Endometrium (tissue), 2 donors: ENCODE data around the gene DIP2C.
"Not testable (repeated sequence)": the region's sequence is repeated elsewhere in the genome, so short reads cannot be mapped to it uniquely, and the experiment has no call there.

Experiments
- FAIRE-seq: peaks from 2 replicates; lab custom pipeline; 2012; peaks lifted over from hg19 to GRCh38; lab: Jason Lieb, UNC
- donor health status: control.
- donor health status: control.

The DIP2C gene

GRCh38 chr10:689452-690371 is at the start of gene DIP2C:
DIP2C (minus strand) TSS chr10:689668; CDS start chr10:689578, 90 bp downstream.
- FAIRE-seq, result no peak

- no peak for FAIRE-seq
Measured at GRCh38 chr10:734481-734880, 45.0 kb upstream of the DIP2C start.

- no peak for FAIRE-seq
Measured at GRCh38 chr10:733086-733485, 43.6 kb upstream of the DIP2C start.

GRCh38 chr10:729213-729612 is 39.7 kb upstream of the DIP2C start:
- FAIRE-seq, result no peak

GRCh38 chr10:728603-729002 is 39.1 kb upstream of the DIP2C start:
- FAIRE-seq, result no peak

- FAIRE-seq, result no peak
Measured at GRCh38 chr10:727162-727790, 37.8 kb upstream of the DIP2C start.

- FAIRE-seq, result no peak
Measured at GRCh38 chr10:725786-726185, 36.3 kb upstream of the DIP2C start.

- no peak for FAIRE-seq
Measured at GRCh38 chr10:725302-725701, 35.8 kb upstream of the DIP2C start.

GRCh38 chr10:723973-724372 is 34.5 kb upstream of the DIP2C start:
- no peak for FAIRE-seq

- no peak for FAIRE-seq
Measured at GRCh38 chr10:722281-723060, 33.0 kb upstream of the DIP2C start.

GRCh38 chr10:718143-718700 is 28.8 kb upstream of the DIP2C start:
- FAIRE-seq, result no peak

- FAIRE-seq, result no peak
Measured at GRCh38 chr10:717458-717857, 28.0 kb upstream of the DIP2C start.

- FAIRE-seq, result no peak
Measured at GRCh38 chr10:716821-717220, 27.4 kb upstream of the DIP2C start.

- FAIRE-seq, result no peak
Measured at GRCh38 chr10:714214-714613, 24.7 kb upstream of the DIP2C start.

- FAIRE-seq, result no peak
Measured at GRCh38 chr10:712575-712974, 23.1 kb upstream of the DIP2C start.

GRCh38 chr10:712089-712488 is 22.6 kb upstream of the DIP2C start:
- no peak for FAIRE-seq

GRCh38 chr10:707861-708260 is 18.4 kb upstream of the DIP2C start:
- no peak for FAIRE-seq

- FAIRE-seq, result no peak
Measured at GRCh38 chr10:707456-707855, 18.0 kb upstream of the DIP2C start.

- FAIRE-seq, result no peak
Measured at GRCh38 chr10:703118-703517, 13.7 kb upstream of the DIP2C start.

GRCh38 chr10:700183-700582 is 10.7 kb upstream of the DIP2C start:
- not testable (repeated sequence) for FAIRE-seq

GRCh38 chr10:697097-697875 is 7.8 kb upstream of the DIP2C start:
- no peak for FAIRE-seq

GRCh38 chr10:695396-695795 is 5.9 kb upstream of the DIP2C start:
- FAIRE-seq, result no peak
